ENCODE data around the gene SMIM5. TPM values are rescaled to one million over a fixed set of nuclear protein-coding genes. Genes with fewer than 3 reads are reported as not detected.

Gene SMIM5
- total RNA-seq, 1 experiment from 2014 or later = not detected

- Histone ChIP-seq H3K36me3 (ENCODE audit: insufficient read depth, low read length) (peaks cover 5% of the 10 kb centered on the region; the same call in 1 of the 2 replicates), H3K4me2 (ENCODE audit: low read depth, low read length, poor library complexity, severe bottlenecking) (no peak overlapping the region), H4K20me1 (ENCODE audit: insufficient read depth, low read depth, low read length) (no peaks in the 10 kb centered on the region), H3K9ac (ENCODE audit: low read length) (no peak overlapping the region), H3K79me2 (ENCODE audit: low read length) (no peaks in the 10 kb centered on the region), H3K27me3 (ENCODE audit: low read length) (no peaks in the 10 kb centered on the region), H3K9me3 (ENCODE audit: low read length) (no peaks in the 10 kb centered on the region), H2AFZ (ENCODE audit: low read length) (no peak overlapping the region), H3K4me1 (ENCODE audit: low read length) (peaks cover 2% of the 10 kb centered on the region; the same call in 1 of the 2 replicates), H3K4me3 (ENCODE audit: low read length) (no peak overlapping the region), H3K9me2 (replicated peaks; ENCODE audit: insufficient read depth, low read length) (no peaks in the 10 kb centered on the region), H3K27ac (ENCODE audit: low read length) (no peak overlapping the region)
- DNase-seq = no peak
Observed at GRCh38 chr17:75650874-75651273, 17.6 kb downstream of the SMIM5 start.

- H3K36me3 ChIP-seq (ENCODE audit: insufficient read depth, low read length) = peaks cover 8% of the 10 kb centered on the region; the same call in 1 of the 2 replicates
- no peaks in the 10 kb centered on the region for H3K27me3 ChIP-seq (ENCODE audit: low read length)
- no peaks in the 10 kb centered on the region for H3K9me2 ChIP-seq (replicated peaks; ENCODE audit: insufficient read depth, low read length)
- no peak overlapping the region for H3K4me3 ChIP-seq (ENCODE audit: low read length)
- no peak overlapping the region for H3K9ac ChIP-seq (ENCODE audit: low read length)
- no peak overlapping the region for H3K4me2 ChIP-seq (ENCODE audit: low read depth, low read length, poor library complexity, severe bottlenecking)
- H3K4me1 ChIP-seq (ENCODE audit: low read length) = peaks cover 2% of the 10 kb centered on the region; the same call in 1 of the 2 replicates
- no peaks in the 10 kb centered on the region for H4K20me1 ChIP-seq (ENCODE audit: insufficient read depth, low read depth, low read length)
- H2AFZ ChIP-seq (ENCODE audit: low read length) = no peak overlapping the region
- H3K79me2 ChIP-seq (ENCODE audit: low read length) = no peaks in the 10 kb centered on the region
- DNase-seq = no peak
- no peaks in the 10 kb centered on the region for H3K9me3 ChIP-seq (ENCODE audit: low read length)
- H3K27ac ChIP-seq (ENCODE audit: low read length) = no peak overlapping the region
Observed at GRCh38 chr17:75652341-75652740, 19.1 kb downstream of the SMIM5 start.

GRCh38 chr17:75652934-75653549 is 19.8 kb downstream of the SMIM5 start:
- Histone ChIP-seq H3K4me1 (ENCODE audit: low read length) (peaks cover 2% of the 10 kb centered on the region; the same call in 1 of the 2 replicates), H3K9me2 (replicated peaks; ENCODE audit: insufficient read depth, low read length) (no peaks in the 10 kb centered on the region), H3K27me3 (ENCODE audit: low read length) (no peaks in the 10 kb centered on the region), H3K4me3 (ENCODE audit: low read length) (no peak overlapping the region), H3K79me2 (ENCODE audit: low read length) (no peaks in the 10 kb centered on the region), H3K27ac (ENCODE audit: low read length) (no peak overlapping the region), H3K4me2 (ENCODE audit: low read depth, low read length, poor library complexity, severe bottlenecking) (no peak overlapping the region), H3K36me3 (ENCODE audit: insufficient read depth, low read length) (peaks cover 9% of the 10 kb centered on the region; the same call in 1 of the 2 replicates), H3K9ac (ENCODE audit: low read length) (no peak overlapping the region), H2AFZ (ENCODE audit: low read length) (no peak overlapping the region), H3K9me3 (ENCODE audit: low read length) (no peaks in the 10 kb centered on the region), H4K20me1 (ENCODE audit: insufficient read depth, low read depth, low read length) (no peaks in the 10 kb centered on the region)
- DNase-seq = peak; percentile 77

- no peak overlapping the region for H3K4me2 ChIP-seq (ENCODE audit: low read depth, low read length, poor library complexity, severe bottlenecking)
- no peak overlapping the region for H3K4me3 ChIP-seq (ENCODE audit: low read length)
- H2AFZ ChIP-seq (ENCODE audit: low read length) = no peak overlapping the region
- no peaks in the 10 kb centered on the region for H3K9me3 ChIP-seq (ENCODE audit: low read length)
- H3K79me2 ChIP-seq (ENCODE audit: low read length) = no peaks in the 10 kb centered on the region
- no peak for DNase-seq
- no peak overlapping the region for H3K27ac ChIP-seq (ENCODE audit: low read length)
- peaks cover 14% of the 10 kb centered on the region; the same call in 1 of the 2 replicates for H3K36me3 ChIP-seq (ENCODE audit: insufficient read depth, low read length)
- H4K20me1 ChIP-seq (ENCODE audit: insufficient read depth, low read depth, low read length) = no peaks in the 10 kb centered on the region
- H3K9me2 ChIP-seq (replicated peaks; ENCODE audit: insufficient read depth, low read length) = no peaks in the 10 kb centered on the region
- H3K4me1 ChIP-seq (ENCODE audit: low read length) = peaks cover 2% of the 10 kb centered on the region; the same call in 1 of the 2 replicates
- H3K27me3 ChIP-seq (ENCODE audit: low read length) = no peaks in the 10 kb centered on the region
- no peak overlapping the region for H3K9ac ChIP-seq (ENCODE audit: low read length)
Observed at GRCh38 chr17:75654176-75654575, 20.9 kb downstream of the SMIM5 start.

GRCh38 chr17:75658237-75658636 is 25.0 kb downstream of the SMIM5 start:
- H3K9ac ChIP-seq (ENCODE audit: low read length) = no peak overlapping the region
- H2AFZ ChIP-seq (ENCODE audit: low read length) = no peak overlapping the region
- DNase-seq = no peak
- no peaks in the 10 kb centered on the region for H3K9me3 ChIP-seq (ENCODE audit: low read length)
- no peak overlapping the region for H3K27ac ChIP-seq (ENCODE audit: low read length)
- no peak overlapping the region for H3K4me3 ChIP-seq (ENCODE audit: low read length)
- no peak overlapping the region for H3K4me2 ChIP-seq (ENCODE audit: low read depth, low read length, poor library complexity, severe bottlenecking)
- no peaks in the 10 kb centered on the region for H3K9me2 ChIP-seq (replicated peaks; ENCODE audit: insufficient read depth, low read length)
- no peaks in the 10 kb centered on the region for H3K27me3 ChIP-seq (ENCODE audit: low read length)
- no peaks in the 10 kb centered on the region; the same call in 1 of the 2 replicates for H3K4me1 ChIP-seq (ENCODE audit: low read length)
- peaks cover 14% of the 10 kb centered on the region; the same call in 1 of the 2 replicates for H3K36me3 ChIP-seq (ENCODE audit: insufficient read depth, low read length)
- 0 out of 2 replicates have a peak, but pooled peaks cover 4% of the 10 kb centered on the region for H3K79me2 ChIP-seq (ENCODE audit: low read length)
- H4K20me1 ChIP-seq (ENCODE audit: insufficient read depth, low read depth, low read length) = no peaks in the 10 kb centered on the region

GRCh38 chr17:75661531-75661930 is 28.3 kb downstream of the SMIM5 start:
- H3K9me2 ChIP-seq (replicated peaks; ENCODE audit: insufficient read depth, low read length) = no peaks in the 10 kb centered on the region
- no peak overlapping the region for H3K9ac ChIP-seq (ENCODE audit: low read length)
- H3K4me1 ChIP-seq (ENCODE audit: low read length) = peaks cover 30% of the 10 kb centered on the region
- peaks cover 18% of the 10 kb centered on the region for H3K36me3 ChIP-seq (ENCODE audit: insufficient read depth, low read length)
- no peak overlapping the region for H3K4me3 ChIP-seq (ENCODE audit: low read length)
- H4K20me1 ChIP-seq (ENCODE audit: insufficient read depth, low read depth, low read length) = no peaks in the 10 kb centered on the region
- H3K79me2 ChIP-seq (ENCODE audit: low read length) = peaks cover 14% of the 10 kb centered on the region
- DNase-seq = no peak
- no peaks in the 10 kb centered on the region for H3K27me3 ChIP-seq (ENCODE audit: low read length)
- H2AFZ ChIP-seq (ENCODE audit: low read length) = no peak overlapping the region
- H3K4me2 ChIP-seq (ENCODE audit: low read depth, low read length, poor library complexity, severe bottlenecking) = no peak overlapping the region
- H3K9me3 ChIP-seq (ENCODE audit: low read length) = no peaks in the 10 kb centered on the region
- H3K27ac ChIP-seq (ENCODE audit: low read length) = no peak overlapping the region

GRCh38 chr17:75662511-75662910 is 29.3 kb downstream of the SMIM5 start:
- Histone ChIP-seq H3K27ac (ENCODE audit: low read length) (no peak overlapping the region), H4K20me1 (ENCODE audit: insufficient read depth, low read depth, low read length) (no peaks in the 10 kb centered on the region), H3K9me3 (ENCODE audit: low read length) (no peaks in the 10 kb centered on the region), H3K9me2 (replicated peaks; ENCODE audit: insufficient read depth, low read length) (no peaks in the 10 kb centered on the region), H3K4me1 (ENCODE audit: low read length) (peaks cover 30% of the 10 kb centered on the region), H3K4me2 (ENCODE audit: low read depth, low read length, poor library complexity, severe bottlenecking) (no peak overlapping the region), H3K4me3 (ENCODE audit: low read length) (no peak overlapping the region), H2AFZ (ENCODE audit: low read length) (no peak overlapping the region), H3K36me3 (ENCODE audit: insufficient read depth, low read length) (peaks cover 14% of the 10 kb centered on the region), H3K27me3 (ENCODE audit: low read length) (no peaks in the 10 kb centered on the region), H3K79me2 (ENCODE audit: low read length) (peaks cover 22% of the 10 kb centered on the region), H3K9ac (ENCODE audit: low read length) (no peak overlapping the region)
- DNase-seq = no peak

GRCh38 chr17:75664099-75664549 is 30.9 kb downstream of the SMIM5 start:
- Histone ChIP-seq H3K4me3 (ENCODE audit: low read length) (no peak overlapping the region), H3K79me2 (ENCODE audit: low read length) (peaks cover 38% of the 10 kb centered on the region), H3K27ac (ENCODE audit: low read length) (peak overlapping the region; percentile 90), H4K20me1 (ENCODE audit: insufficient read depth, low read depth, low read length) (0 out of 2 replicates have a peak, but pooled peaks cover 4% of the 10 kb centered on the region), H3K4me2 (ENCODE audit: low read depth, low read length, poor library complexity, severe bottlenecking) (peak overlapping the region; percentile 41), H3K9me3 (ENCODE audit: low read length) (no peaks in the 10 kb centered on the region), H3K9ac (ENCODE audit: low read length) (no peak overlapping the region), H3K9me2 (replicated peaks; ENCODE audit: insufficient read depth, low read length) (no peaks in the 10 kb centered on the region), H3K36me3 (ENCODE audit: insufficient read depth, low read length) (peaks cover 17% of the 10 kb centered on the region), H2AFZ (ENCODE audit: low read length) (no peak overlapping the region), H3K27me3 (ENCODE audit: low read length) (no peaks in the 10 kb centered on the region), H3K4me1 (ENCODE audit: low read length) (peaks cover 42% of the 10 kb centered on the region)
- peak; percentile 87 for DNase-seq
